HL-60 (cell line): Measurements from ENCODE around the gene MYO1A.

Experiments used
- DNase-seq, 2 experiments: peaks; one replicate each; pipeline ENCODE4 v3.0.0-alpha.2; 2010 to 2020; ENCODE audit warnings: low read depth in 1 of 2, low spot score in 1 of 2
- H3K27ac ChIP-seq: fragments of 250-450 bp; sonication (Bioruptor Pico); replicated peaks from 2 replicates; pipeline ENCODE4 v1.5.1; 2020; ENCODE audit warnings: mild to moderate bottlenecking, moderate library complexity
- H3K27me3 ChIP-seq: fragments of 250-450 bp; sonication (Bioruptor Pico); 2 replicates; pipeline ENCODE4 v1.5.1; 2021; ENCODE audit warnings: mild to moderate bottlenecking, moderate library complexity; ENCODE audit not compliant: insufficient read depth, poor library complexity, severe bottlenecking
- H3K4me3 ChIP-seq: replicated peaks from 2 replicates; pipeline ENCODE4 v1.5.1; 2011; ENCODE audit warnings: mild to moderate bottlenecking, control low read depth, low read length; ENCODE audit not compliant: insufficient read depth
- GABPA ChIP-seq: IDR thresholded peaks from 2 replicates; pipeline ENCODE4 v1.6.1; 2012; ENCODE audit warnings: low read depth
- POLR2AphosphoS5 ChIP-seq: IDR thresholded peaks from 2 replicates; pipeline ENCODE4 v1.6.1; 2012; ENCODE audit warnings: low read depth
- SPI1 ChIP-seq: IDR thresholded peaks from 2 replicates; pipeline ENCODE4 v1.6.1; 2012; ENCODE audit warnings: low read depth, mild to moderate bottlenecking, borderline replicate concordance
- TF ChIP-seq, protein P1 (sequence below): IDR thresholded peaks from 2 replicates; pipeline ENCODE4 v1.6.1; 2012; ENCODE audit warnings: low read depth; ENCODE audit not compliant: insufficient replicate concordance
- TF ChIP-seq, protein P2 (sequence below): IDR thresholded peaks from one replicate; pipeline ENCODE4 v1.5.1; 2011; ENCODE audit warnings: low read length, control low read depth, inconsistent platforms; ENCODE audit not compliant: insufficient read depth

The MYO1A gene

DNA sequence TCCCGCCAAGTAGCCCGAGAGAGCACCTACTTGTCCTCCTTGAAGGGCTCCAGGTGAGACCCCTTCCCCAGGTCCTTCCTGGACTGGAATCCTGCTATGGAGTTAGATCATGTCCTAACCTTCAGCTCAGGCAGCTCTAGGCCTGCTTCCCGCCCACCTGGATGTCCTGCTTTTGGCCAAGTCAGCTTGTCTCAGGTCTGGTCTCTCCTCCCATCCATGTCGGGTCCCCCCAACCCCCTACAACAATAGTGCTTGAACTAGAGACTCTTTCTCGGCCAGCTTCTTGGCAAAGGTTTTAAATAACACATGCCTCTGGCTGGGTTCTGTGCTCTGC is 42.6 kb upstream of the MYO1A start:
- Histone ChIP-seq H3K27ac (no peak overlapping the region), H3K27me3 (no peaks in the 10 kb centered on the region), H3K4me3 (no peak overlapping the region)
- DNase-seq, result no peak
- TF ChIP-seq POLR2AphosphoS5 (no peak), SPI1 (no peak), GABPA (no peak)
- TF ChIP-seq, protein P1, sequence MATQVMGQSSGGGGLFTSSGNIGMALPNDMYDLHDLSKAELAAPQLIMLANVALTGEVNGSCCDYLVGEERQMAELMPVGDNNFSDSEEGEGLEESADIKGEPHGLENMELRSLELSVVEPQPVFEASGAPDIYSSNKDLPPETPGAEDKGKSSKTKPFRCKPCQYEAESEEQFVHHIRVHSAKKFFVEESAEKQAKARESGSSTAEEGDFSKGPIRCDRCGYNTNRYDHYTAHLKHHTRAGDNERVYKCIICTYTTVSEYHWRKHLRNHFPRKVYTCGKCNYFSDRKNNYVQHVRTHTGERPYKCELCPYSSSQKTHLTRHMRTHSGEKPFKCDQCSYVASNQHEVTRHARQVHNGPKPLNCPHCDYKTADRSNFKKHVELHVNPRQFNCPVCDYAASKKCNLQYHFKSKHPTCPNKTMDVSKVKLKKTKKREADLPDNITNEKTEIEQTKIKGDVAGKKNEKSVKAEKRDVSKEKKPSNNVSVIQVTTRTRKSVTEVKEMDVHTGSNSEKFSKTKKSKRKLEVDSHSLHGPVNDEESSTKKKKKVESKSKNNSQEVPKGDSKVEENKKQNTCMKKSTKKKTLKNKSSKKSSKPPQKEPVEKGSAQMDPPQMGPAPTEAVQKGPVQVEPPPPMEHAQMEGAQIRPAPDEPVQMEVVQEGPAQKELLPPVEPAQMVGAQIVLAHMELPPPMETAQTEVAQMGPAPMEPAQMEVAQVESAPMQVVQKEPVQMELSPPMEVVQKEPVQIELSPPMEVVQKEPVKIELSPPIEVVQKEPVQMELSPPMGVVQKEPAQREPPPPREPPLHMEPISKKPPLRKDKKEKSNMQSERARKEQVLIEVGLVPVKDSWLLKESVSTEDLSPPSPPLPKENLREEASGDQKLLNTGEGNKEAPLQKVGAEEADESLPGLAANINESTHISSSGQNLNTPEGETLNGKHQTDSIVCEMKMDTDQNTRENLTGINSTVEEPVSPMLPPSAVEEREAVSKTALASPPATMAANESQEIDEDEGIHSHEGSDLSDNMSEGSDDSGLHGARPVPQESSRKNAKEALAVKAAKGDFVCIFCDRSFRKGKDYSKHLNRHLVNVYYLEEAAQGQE, result no peak
- TF ChIP-seq, protein P2, sequence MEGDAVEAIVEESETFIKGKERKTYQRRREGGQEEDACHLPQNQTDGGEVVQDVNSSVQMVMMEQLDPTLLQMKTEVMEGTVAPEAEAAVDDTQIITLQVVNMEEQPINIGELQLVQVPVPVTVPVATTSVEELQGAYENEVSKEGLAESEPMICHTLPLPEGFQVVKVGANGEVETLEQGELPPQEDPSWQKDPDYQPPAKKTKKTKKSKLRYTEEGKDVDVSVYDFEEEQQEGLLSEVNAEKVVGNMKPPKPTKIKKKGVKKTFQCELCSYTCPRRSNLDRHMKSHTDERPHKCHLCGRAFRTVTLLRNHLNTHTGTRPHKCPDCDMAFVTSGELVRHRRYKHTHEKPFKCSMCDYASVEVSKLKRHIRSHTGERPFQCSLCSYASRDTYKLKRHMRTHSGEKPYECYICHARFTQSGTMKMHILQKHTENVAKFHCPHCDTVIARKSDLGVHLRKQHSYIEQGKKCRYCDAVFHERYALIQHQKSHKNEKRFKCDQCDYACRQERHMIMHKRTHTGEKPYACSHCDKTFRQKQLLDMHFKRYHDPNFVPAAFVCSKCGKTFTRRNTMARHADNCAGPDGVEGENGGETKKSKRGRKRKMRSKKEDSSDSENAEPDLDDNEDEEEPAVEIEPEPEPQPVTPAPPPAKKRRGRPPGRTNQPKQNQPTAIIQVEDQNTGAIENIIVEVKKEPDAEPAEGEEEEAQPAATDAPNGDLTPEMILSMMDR, result no peak

DNA sequence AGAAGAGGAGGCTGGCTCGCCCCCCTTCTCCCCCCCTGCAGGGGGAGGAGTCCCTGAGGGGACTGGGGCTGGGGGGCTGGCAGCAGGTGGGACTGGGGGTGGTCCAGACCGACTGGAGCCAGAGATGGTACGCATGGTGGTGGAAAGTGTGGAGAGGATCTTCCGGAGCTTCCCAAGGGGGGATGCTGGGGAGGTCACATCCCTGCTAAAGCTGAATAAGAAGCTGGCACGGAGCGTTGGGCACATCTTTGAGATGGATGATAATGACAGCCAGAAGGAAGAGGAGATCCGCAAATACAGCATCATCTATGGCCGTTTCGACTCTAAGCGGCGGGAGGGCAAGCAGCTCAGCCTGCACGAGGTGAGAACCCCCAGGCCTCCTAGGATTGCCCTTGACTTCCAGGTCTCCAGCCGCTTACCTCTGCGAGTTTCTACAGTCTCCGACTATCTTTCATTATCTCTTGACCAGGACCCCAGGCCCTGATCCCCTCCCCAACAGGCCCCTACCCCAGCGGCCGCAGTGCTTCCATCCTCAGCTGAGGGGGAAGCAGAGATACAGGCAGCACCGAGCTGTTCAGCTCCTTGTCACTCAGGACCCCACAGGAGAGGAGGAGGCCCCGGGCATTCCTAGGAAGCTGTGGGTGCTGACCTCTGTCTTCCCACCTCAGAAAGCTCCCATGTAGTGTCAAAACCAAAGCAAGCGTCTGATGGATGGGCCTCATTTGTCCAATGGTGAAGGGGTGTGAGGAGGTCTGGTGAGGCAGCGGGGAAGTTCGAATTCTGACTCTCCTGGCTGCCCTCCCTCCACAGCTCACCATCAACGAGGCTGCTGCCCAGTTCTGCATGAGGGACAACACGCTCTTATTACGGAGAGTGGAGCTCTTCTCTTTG is 42.0 kb upstream of the MYO1A start:
- no peak for DNase-seq
- Histone ChIP-seq H3K4me3 (no peak overlapping the region), H3K27ac (no peak overlapping the region), H3K27me3 (no peaks in the 10 kb centered on the region)
- no peak for TF ChIP-seq SPI1
- TF ChIP-seq, protein P2, result no peak
- no peak for TF ChIP-seq GABPA
- TF ChIP-seq POLR2AphosphoS5, result no peak
- TF ChIP-seq, protein P1, result no peak

DNA sequence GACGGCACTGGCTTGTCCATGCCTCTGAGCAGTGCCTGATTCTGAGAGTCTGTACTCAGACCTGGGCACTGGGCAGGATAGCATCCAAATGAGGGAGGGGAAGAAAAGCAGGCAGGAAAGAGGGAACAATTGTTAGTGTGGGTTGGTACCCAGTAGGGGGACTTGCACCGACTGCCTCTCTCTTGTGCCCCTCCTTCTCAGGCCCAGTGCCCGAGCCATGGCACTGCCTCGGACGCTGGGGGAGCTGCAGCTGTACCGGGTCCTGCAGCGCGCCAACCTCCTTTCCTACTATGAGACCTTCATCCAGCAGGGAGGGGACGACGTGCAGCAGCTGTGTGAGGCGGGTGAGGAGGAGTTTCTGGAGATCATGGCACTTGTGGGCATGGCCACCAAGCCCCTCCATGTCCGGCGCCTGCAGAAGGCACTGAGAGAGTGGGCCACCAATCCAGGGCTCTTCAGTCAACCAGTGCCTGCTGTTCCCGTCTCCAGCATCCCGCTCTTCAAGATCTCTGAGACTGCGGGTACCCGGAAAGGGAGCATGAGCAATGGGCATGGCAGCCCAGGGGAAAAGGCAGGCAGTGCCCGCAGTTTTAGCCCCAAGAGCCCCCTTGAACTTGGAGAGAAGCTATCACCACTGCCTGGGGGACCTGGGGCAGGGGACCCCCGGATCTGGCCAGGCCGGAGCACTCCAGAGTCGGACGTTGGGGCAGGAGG is 41.2 kb upstream of the MYO1A start:
- no peak overlapping the region for H3K4me3 ChIP-seq
- TF ChIP-seq, protein P2, result no peak
- TF ChIP-seq SPI1, result no peak
- no peak for TF ChIP-seq POLR2AphosphoS5
- TF ChIP-seq GABPA, result no peak
- TF ChIP-seq, protein P1, result no peak
- DNase-seq, result no peak
- no peak overlapping the region for H3K27ac ChIP-seq
- H3K27me3 ChIP-seq, result no peaks in the 10 kb centered on the region
